Pancreas (tissue), 10 donors: ENCODE data around the gene BMERB1. TPM values are rescaled to one million over a fixed set of nuclear protein-coding genes. Genes with fewer than 3 reads are reported as not detected.

Experiments
- ATAC-seq, 4 donors: fragments of 200-7000 bp; cut with Tn5 transposase; one replicate each; pipeline versions ENCODE4 v1.8.0 to v1.9.1; 2020; ENCODE audit warnings: mild to moderate bottlenecking in 4 of 4, moderate library complexity in 4 of 4
- DNase-seq, 6 donors: peaks; one replicate each; pipeline ENCODE4 v3.0.0-alpha.2; 2020
- FAIRE-seq: peaks from 2 replicates; lab custom pipeline; 2012; peaks lifted over from hg19 to GRCh38; lab: Jason Lieb, UNC
- H3K27ac ChIP-seq, 4 donors: fragments of 200-600 bp; sonication (generic); 1 replicate in 3 of 4; 2 replicates in 1 of 4; pipeline versions ENCODE4 v1.5.0 to v1.8.0; 2020
- H3K27me3 ChIP-seq, 4 donors: fragments of 200-600 bp; one replicate each; pipeline ENCODE4 v1.8.0; 2021
- H3K36me3 ChIP-seq, 3 donors: fragments of 200-600 bp; sonication (generic) in 1 of 3; one replicate each; pipeline versions ENCODE4 v1.5.0 to v1.8.0; 2020 to 2021
- H3K4me1 ChIP-seq, 3 donors: fragments of 200-600 bp; one replicate each; pipeline ENCODE4 v1.8.0; 2021
- H3K4me3 ChIP-seq, 4 donors: fragments of 200-600 bp; sonication (generic) in 2 of 4; one replicate each; pipeline versions ENCODE4 v1.5.0 to v1.8.0; 2020 to 2021
- H3K9me3 ChIP-seq, 4 donors: fragments of 200-600 bp; one replicate each; pipeline ENCODE4 v1.8.0; 2021
- CTCF ChIP-seq, 4 donors: fragments of 200-600 bp; sonication (generic) in 3 of 4; IDR thresholded peaks; one replicate each; pipeline versions ENCODE4 v1.5.0 to v1.8.0; 2021; ENCODE audit warnings: antibody characterized with exemption in 4 of 4
- WGBS, 2 donors: extraction: QIAGEN DNeasy Blood & Tissue Kit; methylation state at CpG; one replicate each; pipeline ENCODE4 v1.1.7; 2013; 5-methylcytosine and 5-hydroxymethylcytosine counted together
- intact Hi-C, 3 donors: fragments of 100-400 bp; cut with DNase I; formaldehyde crosslinking; loops; one replicate each; pipeline versions ENCODE4 v1.11.1 to v1.14.2; 2022
- polyA plus RNA-seq, 2 donors: library from polyadenylated mRNA; stranded (reverse); fragments of 200-250 nt; gene quantifications; one replicate each; pipeline ENCODE4 v1.2.3, GENCODE V29; 2013
- total RNA-seq, 6 donors: library from RNA; stranded (reverse); fragmentation: NEBNext Ultra II Directional in 4 of 6; extraction: Animal tissue kit (Norgen Biotek cat#: 25700) in 4 of 6; gene quantifications; one replicate each; pipeline versions ENCODE4 v1.2.1 to v1.2.4, GENCODE V29; 2021 to 2023
- donor health status: healthy with polysubstance abuse.
- donor health status: DM: no; HTN: no; CAD: no; lungs with moderate emphysema.
- donor health status: DM: no; HTN: no; CAD: no.
- donor health status: control.
- donor health status: control.
- donor health status: Bipolar disorder and iron deficiency.
- donor health status: DM: yes; HTN: yes; CAD: no.
- donor health status: DM: no; HTN: no; CAD: no.
- donor health status: DM: no; HTN: no; CAD: no.
- donor health status: DM: yes; HTN: yes; CAD: no.

BMERB1 gene
- total and polyA plus RNA-seq, 8 donors = 10.3 to 21.7 (median 17.5) TPM

GRCh38 chr16:15598648-15599190, 164.3 kb downstream of the BMERB1 start:
- no peak for TF ChIP-seq CTCF (IDR thresholded peaks at IDR 0.05)
- H3K36me3 ChIP-seq = peaks cover 10 to 83% (median 48%) of the 10 kb centered on the region in 3 donors
- ATAC-seq (no peak), FAIRE-seq (no peak), DNase-seq (no peak)
- no peaks in the 10 kb centered on the region for H3K4me1 ChIP-seq
- H3K27me3 ChIP-seq = no peaks in the 10 kb centered on the region
- H3K4me3 ChIP-seq = no peak overlapping the region
- WGBS, 2 donors = 88 to 91% methylated on average over 17 of the region's 17 CpGs
- H3K27ac ChIP-seq = no peak overlapping the region
- intact Hi-C loops = no loop called here
- H3K9me3 ChIP-seq = no peaks in the 10 kb centered on the region

- peaks cover 10 to 85% (median 50%) of the 10 kb centered on the region in 3 donors for H3K36me3 ChIP-seq
- peak in 1 of 6 donors; percentile 34 for DNase-seq
Measured at GRCh38 chr16:15599303-15600070, 165.1 kb downstream of the BMERB1 start.

GRCh38 chr16:15601212-15601879, 167.0 kb downstream of the BMERB1 start:
- Histone ChIP-seq H3K9me3 (no peaks in the 10 kb centered on the region), H3K27ac (no peak overlapping the region), H3K36me3 (peaks cover 5 to 69% (median 41%) of the 10 kb centered on the region in 3 donors), H3K27me3 (no peaks in the 10 kb centered on the region), H3K4me1 (no peaks in the 10 kb centered on the region), H3K4me3 (no peak overlapping the region)
- intact Hi-C loops = no loop called here
- FAIRE-seq = no peak
- TF ChIP-seq CTCF (IDR thresholded peaks at IDR 0.05) = no peak
- DNase-seq = no peak
- 91 to 94% methylated on average over 9 of the region's 9 CpGs for WGBS, 2 donors
- ATAC-seq = no peak

More at GRCh38 chr16:15599303-15600070, 165.1 kb downstream of the BMERB1 start:
- WGBS, 2 donors = 91 to 93% methylated on average over 21 of the region's 21 CpGs
- no peaks in the 10 kb centered on the region for H3K9me3 ChIP-seq
- intact Hi-C loops = no loop called here
- H3K27me3 ChIP-seq = no peaks in the 10 kb centered on the region
- no peak overlapping the region for H3K27ac ChIP-seq
- TF ChIP-seq CTCF (IDR thresholded peaks at IDR 0.05) = no peak
- H3K4me3 ChIP-seq = no peak overlapping the region
- ATAC-seq (no peak), FAIRE-seq (no peak)
- no peaks in the 10 kb centered on the region for H3K4me1 ChIP-seq

- Histone ChIP-seq H3K27ac (no peak overlapping the region), H3K27me3 (no peaks in the 10 kb centered on the region), H3K9me3 (no peaks in the 10 kb centered on the region), H3K36me3 (peaks cover 5 to 65% (median 41%) of the 10 kb centered on the region in 3 donors), H3K4me1 (no peaks in the 10 kb centered on the region), H3K4me3 (no peak overlapping the region)
- FAIRE-seq (no peak), DNase-seq (no peak), ATAC-seq (no peak)
- intact Hi-C loops = no loop called here
- TF ChIP-seq CTCF (IDR thresholded peaks at IDR 0.05) = no peak
- WGBS, 2 donors = 94 to 96% methylated on average over 23 of the region's 23 CpGs
Measured at GRCh38 chr16:15602285-15603044, 168.1 kb downstream of the BMERB1 start.
